ENCODE data around the gene HS6ST1. TPM values are rescaled to one million over a fixed set of nuclear protein-coding genes. Genes with fewer than 3 reads are reported as not detected.
A peak's percentile ranks its signal among the peaks of the same experiment; 100 is the strongest.

HS6ST1 gene
- total RNA-seq, 1 experiment from 2014 or later: 22.0 TPM

DNA sequence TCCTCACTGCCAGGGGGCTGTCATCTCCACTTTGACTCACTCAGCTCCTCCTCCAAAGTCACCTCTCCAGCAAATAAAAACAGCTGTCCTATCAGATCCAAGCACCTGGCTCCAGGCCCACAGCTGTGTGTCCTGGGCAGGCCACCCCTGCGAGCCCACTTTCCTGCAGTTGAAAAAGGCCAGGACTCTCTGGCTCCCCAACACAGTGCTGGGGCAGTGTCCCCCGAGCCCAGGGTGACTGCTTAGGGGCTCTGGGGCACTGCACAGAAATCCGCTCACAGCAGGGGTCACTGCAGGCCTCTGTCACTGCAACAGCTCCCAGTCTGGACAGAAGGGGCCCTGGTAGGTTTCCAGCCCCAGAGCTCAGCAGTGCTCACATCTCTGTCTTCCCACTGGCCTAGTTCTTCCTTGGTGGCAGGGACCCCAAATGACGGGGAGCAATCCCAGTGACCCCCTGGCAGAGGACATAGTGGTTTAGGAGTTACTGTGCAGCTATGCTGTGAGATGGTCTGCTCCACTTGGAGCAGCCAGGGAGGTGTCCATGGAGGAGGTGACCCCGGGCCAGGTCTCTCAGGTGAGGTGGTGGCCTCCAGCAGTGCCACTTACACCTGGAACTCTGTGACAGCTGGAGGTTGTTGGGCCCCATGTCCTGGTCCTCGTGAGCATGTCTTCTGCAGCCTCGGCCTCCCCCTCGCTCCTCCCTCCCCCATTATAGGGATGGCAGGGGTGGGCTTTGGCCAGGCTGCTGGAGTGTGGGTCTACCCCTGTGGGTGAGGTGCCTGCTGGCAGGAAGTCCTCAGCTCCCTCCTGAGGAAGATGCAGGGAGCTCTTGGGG, 35.5 kb downstream of the HS6ST1 start:
- ATAC-seq (peak; percentile 44; the same call in 1 of the 2 replicates), DNase-seq (ENCODE audit: low read depth, low spot score) (no peak)
- ChIA-PET POLR2A (no interaction called here), CTCF (no interaction called here)
- TF ChIP-seq, protein P1, sequence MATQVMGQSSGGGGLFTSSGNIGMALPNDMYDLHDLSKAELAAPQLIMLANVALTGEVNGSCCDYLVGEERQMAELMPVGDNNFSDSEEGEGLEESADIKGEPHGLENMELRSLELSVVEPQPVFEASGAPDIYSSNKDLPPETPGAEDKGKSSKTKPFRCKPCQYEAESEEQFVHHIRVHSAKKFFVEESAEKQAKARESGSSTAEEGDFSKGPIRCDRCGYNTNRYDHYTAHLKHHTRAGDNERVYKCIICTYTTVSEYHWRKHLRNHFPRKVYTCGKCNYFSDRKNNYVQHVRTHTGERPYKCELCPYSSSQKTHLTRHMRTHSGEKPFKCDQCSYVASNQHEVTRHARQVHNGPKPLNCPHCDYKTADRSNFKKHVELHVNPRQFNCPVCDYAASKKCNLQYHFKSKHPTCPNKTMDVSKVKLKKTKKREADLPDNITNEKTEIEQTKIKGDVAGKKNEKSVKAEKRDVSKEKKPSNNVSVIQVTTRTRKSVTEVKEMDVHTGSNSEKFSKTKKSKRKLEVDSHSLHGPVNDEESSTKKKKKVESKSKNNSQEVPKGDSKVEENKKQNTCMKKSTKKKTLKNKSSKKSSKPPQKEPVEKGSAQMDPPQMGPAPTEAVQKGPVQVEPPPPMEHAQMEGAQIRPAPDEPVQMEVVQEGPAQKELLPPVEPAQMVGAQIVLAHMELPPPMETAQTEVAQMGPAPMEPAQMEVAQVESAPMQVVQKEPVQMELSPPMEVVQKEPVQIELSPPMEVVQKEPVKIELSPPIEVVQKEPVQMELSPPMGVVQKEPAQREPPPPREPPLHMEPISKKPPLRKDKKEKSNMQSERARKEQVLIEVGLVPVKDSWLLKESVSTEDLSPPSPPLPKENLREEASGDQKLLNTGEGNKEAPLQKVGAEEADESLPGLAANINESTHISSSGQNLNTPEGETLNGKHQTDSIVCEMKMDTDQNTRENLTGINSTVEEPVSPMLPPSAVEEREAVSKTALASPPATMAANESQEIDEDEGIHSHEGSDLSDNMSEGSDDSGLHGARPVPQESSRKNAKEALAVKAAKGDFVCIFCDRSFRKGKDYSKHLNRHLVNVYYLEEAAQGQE (IDR thresholded peaks at IDR 0.05; ENCODE audit: insufficient read depth in 1 of 2, low read depth in 2 of 2, low read length in 1 of 2): no peak
- TF ChIP-seq POLR2AphosphoS5 (IDR thresholded peaks at IDR 0.05; ENCODE audit: low read depth, low read length) (no peak), TCF7L2 (IDR thresholded peaks at IDR 0.05; ENCODE audit: low read depth, low read length) (no peak), SIN3A (IDR thresholded peaks at IDR 0.05; ENCODE audit: borderline replicate concordance, insufficient read depth, low read depth, low read length) (no peak)
- TF ChIP-seq, protein P2, sequence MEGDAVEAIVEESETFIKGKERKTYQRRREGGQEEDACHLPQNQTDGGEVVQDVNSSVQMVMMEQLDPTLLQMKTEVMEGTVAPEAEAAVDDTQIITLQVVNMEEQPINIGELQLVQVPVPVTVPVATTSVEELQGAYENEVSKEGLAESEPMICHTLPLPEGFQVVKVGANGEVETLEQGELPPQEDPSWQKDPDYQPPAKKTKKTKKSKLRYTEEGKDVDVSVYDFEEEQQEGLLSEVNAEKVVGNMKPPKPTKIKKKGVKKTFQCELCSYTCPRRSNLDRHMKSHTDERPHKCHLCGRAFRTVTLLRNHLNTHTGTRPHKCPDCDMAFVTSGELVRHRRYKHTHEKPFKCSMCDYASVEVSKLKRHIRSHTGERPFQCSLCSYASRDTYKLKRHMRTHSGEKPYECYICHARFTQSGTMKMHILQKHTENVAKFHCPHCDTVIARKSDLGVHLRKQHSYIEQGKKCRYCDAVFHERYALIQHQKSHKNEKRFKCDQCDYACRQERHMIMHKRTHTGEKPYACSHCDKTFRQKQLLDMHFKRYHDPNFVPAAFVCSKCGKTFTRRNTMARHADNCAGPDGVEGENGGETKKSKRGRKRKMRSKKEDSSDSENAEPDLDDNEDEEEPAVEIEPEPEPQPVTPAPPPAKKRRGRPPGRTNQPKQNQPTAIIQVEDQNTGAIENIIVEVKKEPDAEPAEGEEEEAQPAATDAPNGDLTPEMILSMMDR (IDR thresholded peaks at IDR 0.05): no peak
- no peak overlapping the region for H3K27ac ChIP-seq (ENCODE audit: low read length)
- in situ Hi-C loops (cut with HindIII; ENCODE audit: low pct_unique_long_range_greater_than_20kb, low sequenced_read_pairs) (no loop called here), intact Hi-C loops (cut with micrococcal nuclease; ENCODE audit: unreplicated experiment) (no loop called here)
- H3K4me1 ChIP-seq (ENCODE audit: control insufficient read depth, insufficient read depth, low read length): peaks cover 3% of the 10 kb centered on the region
- no peaks in the 10 kb centered on the region for H3K9me3 ChIP-seq (ENCODE audit: control insufficient read depth, insufficient read depth, low read depth, low read length)
- H3K4me3 ChIP-seq (ENCODE audit: low read depth in 2 of 2, low read length in 2 of 2): no peak overlapping the region
- no peaks in the 10 kb centered on the region for H3K36me3 ChIP-seq (ENCODE audit: control insufficient read depth, insufficient read depth, low read length)
- no peaks in the 10 kb centered on the region for H3K27me3 ChIP-seq (ENCODE audit: control insufficient read depth, insufficient read depth, low read length)
- BruUV-seq (replicated peaks): no TSS peak

DNA sequence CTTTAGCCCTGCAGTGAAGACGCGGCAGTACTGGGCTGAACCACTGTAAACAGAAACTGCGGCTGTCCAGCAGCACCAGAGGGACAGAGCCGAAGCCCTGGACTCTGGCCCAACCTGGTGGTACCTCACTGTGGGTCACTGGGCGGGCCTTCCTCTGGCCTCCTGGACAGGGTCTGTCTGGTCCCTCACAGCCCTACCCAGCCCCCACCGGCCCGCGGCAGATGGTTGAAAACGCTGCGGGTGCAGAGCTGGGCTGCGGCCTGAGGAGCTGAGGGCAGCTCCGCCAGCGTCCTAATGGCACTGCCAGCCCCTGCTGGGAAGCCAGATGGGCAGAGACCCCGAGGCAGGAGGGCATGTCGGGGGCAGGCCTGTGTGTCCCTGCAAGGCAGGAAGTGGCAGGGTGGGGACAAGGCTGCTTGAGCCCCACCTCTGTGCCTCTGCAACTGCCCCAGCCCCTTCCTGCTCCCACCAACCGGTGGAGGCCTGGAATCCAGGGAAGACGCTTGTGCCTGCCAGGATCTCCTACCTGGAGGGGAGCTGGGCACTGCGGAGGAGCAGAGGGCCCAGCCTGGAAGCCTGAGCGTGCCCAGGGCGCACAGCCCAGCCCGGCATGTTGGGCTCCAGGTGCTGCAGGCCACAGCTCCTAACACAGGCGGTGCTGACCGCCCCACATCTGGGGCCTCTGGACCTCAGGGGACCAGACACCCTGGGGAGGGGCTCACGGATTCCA, 36.3 kb downstream of the HS6ST1 start:
- no peak for DNase-seq (ENCODE audit: low read depth, low spot score)
- H3K9me3 ChIP-seq (ENCODE audit: control insufficient read depth, insufficient read depth, low read depth, low read length): no peaks in the 10 kb centered on the region
- no peaks in the 10 kb centered on the region for H3K27me3 ChIP-seq (ENCODE audit: control insufficient read depth, insufficient read depth, low read length)
- TF ChIP-seq, protein P2 (IDR thresholded peaks at IDR 0.05): no peak
- TF ChIP-seq, protein P1 (IDR thresholded peaks at IDR 0.05; ENCODE audit: insufficient read depth in 1 of 2, low read depth in 2 of 2, low read length in 1 of 2): no peak
- TF ChIP-seq POLR2AphosphoS5 (IDR thresholded peaks at IDR 0.05; ENCODE audit: low read depth, low read length) (no peak), TCF7L2 (IDR thresholded peaks at IDR 0.05; ENCODE audit: low read depth, low read length) (no peak)
- no peak for ATAC-seq
- in situ Hi-C loops (cut with HindIII; ENCODE audit: low pct_unique_long_range_greater_than_20kb, low sequenced_read_pairs) (no loop called here), intact Hi-C loops (cut with micrococcal nuclease; ENCODE audit: unreplicated experiment) (no loop called here)
- POLR2A ChIA-PET: no interaction called here
- CTCF ChIA-PET: interaction anchor here (0.6 kb wide), 1 partner anchor 753 kb away, joined by 5 read pairs; no protein-coding TSS in a partner anchor
- H3K4me1 ChIP-seq (ENCODE audit: control insufficient read depth, insufficient read depth, low read length): peaks cover 3% of the 10 kb centered on the region
- H3K36me3 ChIP-seq (ENCODE audit: control insufficient read depth, insufficient read depth, low read length): no peaks in the 10 kb centered on the region
- H3K4me3 ChIP-seq (ENCODE audit: low read depth in 2 of 2, low read length in 2 of 2): no peak overlapping the region
- H3K27ac ChIP-seq (ENCODE audit: low read length): no peak overlapping the region
- no TSS peak for BruUV-seq (replicated peaks)

Measured in Panc1 (cell line).